ENCODE results near the gene STXBP6.

The STXBP6 gene

DNA sequence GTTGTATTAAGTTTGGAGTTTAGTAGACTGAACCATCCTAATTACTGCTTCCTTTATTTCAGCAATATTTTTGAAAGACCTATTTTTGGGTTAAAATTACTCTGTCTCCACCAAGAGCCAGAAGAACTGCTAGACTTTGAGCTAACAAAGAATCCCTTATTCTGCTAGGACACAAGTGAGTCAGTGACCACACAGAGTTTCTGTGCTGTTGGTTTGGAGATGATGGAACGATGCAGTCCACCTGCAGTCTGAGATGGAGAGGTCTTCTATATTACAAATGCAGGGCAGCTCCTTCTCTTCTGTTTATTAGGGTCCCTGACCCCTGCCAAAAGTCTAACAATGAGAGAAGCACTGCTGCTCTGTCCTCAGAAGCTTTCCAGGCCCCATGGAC, 6.7 kb upstream of the STXBP6 start:
- TF ChIP-seq ZNF70 (CRISPR knock-in tag; IDR thresholded peaks at IDR 0.05) = no peak
- TF ChIP-seq, protein P1, sequence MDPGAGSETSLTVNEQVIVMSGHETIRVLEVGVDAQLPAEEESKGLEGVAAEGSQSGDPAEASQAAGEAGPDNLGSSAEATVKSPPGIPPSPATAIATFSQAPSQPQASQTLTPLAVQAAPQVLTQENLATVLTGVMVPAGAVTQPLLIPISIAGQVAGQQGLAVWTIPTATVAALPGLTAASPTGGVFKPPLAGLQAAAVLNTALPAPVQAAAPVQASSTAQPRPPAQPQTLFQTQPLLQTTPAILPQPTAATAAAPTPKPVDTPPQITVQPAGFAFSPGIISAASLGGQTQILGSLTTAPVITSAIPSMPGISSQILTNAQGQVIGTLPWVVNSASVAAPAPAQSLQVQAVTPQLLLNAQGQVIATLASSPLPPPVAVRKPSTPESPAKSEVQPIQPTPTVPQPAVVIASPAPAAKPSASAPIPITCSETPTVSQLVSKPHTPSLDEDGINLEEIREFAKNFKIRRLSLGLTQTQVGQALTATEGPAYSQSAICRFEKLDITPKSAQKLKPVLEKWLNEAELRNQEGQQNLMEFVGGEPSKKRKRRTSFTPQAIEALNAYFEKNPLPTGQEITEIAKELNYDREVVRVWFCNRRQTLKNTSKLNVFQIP (CRISPR knock-in tag; IDR thresholded peaks at IDR 0.05; ENCODE audit: borderline replicate concordance, low read depth) = no peak
- no peak for TF ChIP-seq OSR1 (CRISPR knock-in tag; IDR thresholded peaks at IDR 0.05)
- TF ChIP-seq, protein P2, sequence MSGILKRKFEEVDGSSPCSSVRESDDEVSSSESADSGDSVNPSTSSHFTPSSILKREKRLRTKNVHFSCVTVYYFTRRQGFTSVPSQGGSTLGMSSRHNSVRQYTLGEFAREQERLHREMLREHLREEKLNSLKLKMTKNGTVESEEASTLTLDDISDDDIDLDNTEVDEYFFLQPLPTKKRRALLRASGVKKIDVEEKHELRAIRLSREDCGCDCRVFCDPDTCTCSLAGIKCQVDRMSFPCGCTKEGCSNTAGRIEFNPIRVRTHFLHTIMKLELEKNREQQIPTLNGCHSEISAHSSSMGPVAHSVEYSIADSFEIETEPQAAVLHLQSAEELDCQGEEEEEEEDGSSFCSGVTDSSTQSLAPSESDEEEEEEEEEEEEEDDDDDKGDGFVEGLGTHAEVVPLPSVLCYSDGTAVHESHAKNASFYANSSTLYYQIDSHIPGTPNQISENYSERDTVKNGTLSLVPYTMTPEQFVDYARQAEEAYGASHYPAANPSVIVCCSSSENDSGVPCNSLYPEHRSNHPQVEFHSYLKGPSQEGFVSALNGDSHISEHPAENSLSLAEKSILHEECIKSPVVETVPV (CRISPR knock-in tag; IDR thresholded peaks at IDR 0.05) = no peak
- no peak for ATAC-seq

- TF ChIP-seq PPARA (CRISPR knock-in tag; IDR thresholded peaks at IDR 0.05; ENCODE audit: borderline replicate concordance) = no peak
- no peak for TF ChIP-seq ZFP30 (CRISPR knock-in tag; IDR thresholded peaks at IDR 0.05)
- no peak for TF ChIP-seq ZNF8 (CRISPR knock-in tag; IDR thresholded peaks at IDR 0.05)
- TF ChIP-seq SNAI2 (CRISPR knock-in tag; IDR thresholded peaks at IDR 0.05) = no peak
- TF ChIP-seq ARNTL (CRISPR knock-in tag; IDR thresholded peaks at IDR 0.05; ENCODE audit: borderline replicate concordance, low read depth) = no peak
- no peak for TF ChIP-seq GLIS3 (CRISPR knock-in tag; IDR thresholded peaks at IDR 0.05)
- TF ChIP-seq ZNF565 (CRISPR knock-in tag; conservative IDR thresholded peaks at IDR 0.05; ENCODE audit: low read depth) = no peak
- no peak for TF ChIP-seq ESRRG (CRISPR knock-in tag; IDR thresholded peaks at IDR 0.05)
- no peak for TF ChIP-seq RARB (CRISPR knock-in tag; IDR thresholded peaks at IDR 0.05)
- no peak for TF ChIP-seq TCF4 (CRISPR knock-in tag; IDR thresholded peaks at IDR 0.05; ENCODE audit: borderline replicate concordance)
- TF ChIP-seq, protein P3, sequence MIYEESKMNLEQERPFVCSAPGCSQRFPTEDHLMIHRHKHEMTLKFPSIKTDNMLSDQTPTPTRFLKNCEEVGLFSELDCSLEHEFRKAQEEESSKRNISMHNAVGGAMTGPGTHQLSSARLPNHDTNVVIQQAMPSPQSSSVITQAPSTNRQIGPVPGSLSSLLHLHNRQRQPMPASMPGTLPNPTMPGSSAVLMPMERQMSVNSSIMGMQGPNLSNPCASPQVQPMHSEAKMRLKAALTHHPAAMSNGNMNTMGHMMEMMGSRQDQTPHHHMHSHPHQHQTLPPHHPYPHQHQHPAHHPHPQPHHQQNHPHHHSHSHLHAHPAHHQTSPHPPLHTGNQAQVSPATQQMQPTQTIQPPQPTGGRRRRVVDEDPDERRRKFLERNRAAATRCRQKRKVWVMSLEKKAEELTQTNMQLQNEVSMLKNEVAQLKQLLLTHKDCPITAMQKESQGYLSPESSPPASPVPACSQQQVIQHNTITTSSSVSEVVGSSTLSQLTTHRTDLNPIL (CRISPR knock-in tag; IDR thresholded peaks at IDR 0.05; ENCODE audit: low read depth) = no peak
- TF ChIP-seq, protein P2 (CRISPR knock-in tag; IDR thresholded peaks at IDR 0.05) = no peak
- no peak for TF ChIP-seq ZFP3 (CRISPR knock-in tag; IDR thresholded peaks at IDR 0.05)
- no peak for TF ChIP-seq CSDC2 (CRISPR knock-in tag; IDR thresholded peaks at IDR 0.05)
- TF ChIP-seq ZC3H10 (CRISPR knock-in tag; IDR thresholded peaks at IDR 0.05) = no peak
- no peak for TF ChIP-seq TOX (CRISPR knock-in tag; IDR thresholded peaks at IDR 0.05; ENCODE audit: borderline replicate concordance)
- no peak for TF ChIP-seq BACH2 (CRISPR knock-in tag; IDR thresholded peaks at IDR 0.05; ENCODE audit: borderline replicate concordance)
- no peak for ATAC-seq
Observed at GRCh38 chr14:25055992-25056687, 6.2 kb upstream of the STXBP6 start.

DNA sequence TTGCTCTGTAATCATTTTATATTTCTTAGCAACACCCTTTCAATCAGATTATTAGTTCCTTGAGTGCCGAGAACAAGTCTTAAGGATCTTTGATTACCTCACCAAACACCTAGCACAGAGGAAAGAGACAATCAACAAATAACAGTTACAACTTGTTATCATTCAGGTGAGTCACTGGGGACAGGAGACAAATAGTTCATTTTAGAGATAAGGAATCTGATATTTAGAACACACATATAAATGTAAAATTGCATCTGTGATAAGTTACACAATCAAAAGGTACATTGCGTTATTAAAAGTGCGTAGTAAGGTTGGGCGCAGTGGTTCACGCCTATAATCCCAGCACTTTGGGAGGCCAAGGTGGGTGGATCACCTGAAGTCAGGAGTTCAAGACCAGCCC, 5.1 kb upstream of the STXBP6 start:
- TF ChIP-seq BACH2 (CRISPR knock-in tag; IDR thresholded peaks at IDR 0.05; ENCODE audit: borderline replicate concordance) (no peak), ZC3H10 (CRISPR knock-in tag; IDR thresholded peaks at IDR 0.05) (no peak), OSR1 (CRISPR knock-in tag; IDR thresholded peaks at IDR 0.05) (no peak), ZNF565 (CRISPR knock-in tag; conservative IDR thresholded peaks at IDR 0.05; ENCODE audit: low read depth) (no peak), TOX (CRISPR knock-in tag; IDR thresholded peaks at IDR 0.05; ENCODE audit: borderline replicate concordance) (no peak), TCF4 (CRISPR knock-in tag; IDR thresholded peaks at IDR 0.05; ENCODE audit: borderline replicate concordance) (no peak), ARNTL (CRISPR knock-in tag; IDR thresholded peaks at IDR 0.05; ENCODE audit: borderline replicate concordance, low read depth) (no peak), PPARA (CRISPR knock-in tag; IDR thresholded peaks at IDR 0.05; ENCODE audit: borderline replicate concordance) (no peak), SNAI2 (CRISPR knock-in tag; IDR thresholded peaks at IDR 0.05) (no peak), ZFP30 (CRISPR knock-in tag; IDR thresholded peaks at IDR 0.05) (no peak), CSDC2 (CRISPR knock-in tag; IDR thresholded peaks at IDR 0.05) (no peak), ESRRG (CRISPR knock-in tag; IDR thresholded peaks at IDR 0.05) (no peak), GLIS3 (CRISPR knock-in tag; IDR thresholded peaks at IDR 0.05) (no peak)
- TF ChIP-seq, protein P2 (CRISPR knock-in tag; IDR thresholded peaks at IDR 0.05) = no peak
- TF ChIP-seq, protein P1 (CRISPR knock-in tag; IDR thresholded peaks at IDR 0.05; ENCODE audit: borderline replicate concordance, low read depth) = no peak
- no peak for ATAC-seq
